MCF 10A (cell line): ENCODE results near the gene NLRP2B. TPM values are rescaled to one million over a fixed set of nuclear protein-coding genes. Genes with fewer than 3 reads are reported as not detected.

ENCODE experiments used
- BruUV-seq: library from RNA; stranded (reverse); fragments of 400-500 nt; replicated peaks from 2 replicates; lab custom pipeline; 2021; lab: Mats Ljungman, UMichigan
- CTCF ChIA-PET: fragments of 300-600 bp; sonication (Branson Sonifier 250); formaldehyde crosslinking; extraction: SDS; loops from one replicate; lab custom pipeline; 2021; ENCODE audit warnings: antibody characterized with exemption, inconsistent platforms; lab: Yijun Ruan, JAX
- POLR2A ChIA-PET: fragments of 300-600, 350-650 bp; sonication (Branson Sonifier 250); formaldehyde crosslinking; extraction: SDS; loops from one replicate; lab custom pipeline; 2020; ENCODE audit warnings: antibody characterized with exemption, inconsistent platforms; lab: Yijun Ruan, JAX
- DNase-seq: peaks from one replicate; pipeline ENCODE4 v3.0.0-alpha.2; 2018; ENCODE audit not compliant: unreplicated experiment
- H3K27ac Mint-ChIP-seq: one replicate; pipeline ENCODE4 v1.8.0; 2022; ENCODE audit warnings: mild to moderate bottlenecking, low read depth, mixed read lengths; ENCODE audit not compliant: unreplicated experiment
- H3K27me3 Mint-ChIP-seq: one replicate; pipeline ENCODE4 v1.8.0; 2022; ENCODE audit warnings: mixed read lengths; ENCODE audit not compliant: insufficient read depth, unreplicated experiment
- H3K36me3 Mint-ChIP-seq: one replicate; pipeline ENCODE4 v1.8.0; 2022; ENCODE audit warnings: mild to moderate bottlenecking, moderate library complexity, mixed read lengths; ENCODE audit not compliant: insufficient read depth, unreplicated experiment
- H3K4me1 Mint-ChIP-seq: one replicate; pipeline ENCODE4 v1.8.0; 2022; ENCODE audit warnings: mixed read lengths; ENCODE audit not compliant: insufficient read depth, unreplicated experiment
- H3K4me3 Mint-ChIP-seq: one replicate; pipeline ENCODE4 v1.8.0; 2022; ENCODE audit warnings: mild to moderate bottlenecking, moderate library complexity, mixed read lengths; ENCODE audit not compliant: unreplicated experiment
- H3K9me3 Mint-ChIP-seq: one replicate; pipeline ENCODE4 v1.8.0; 2022; ENCODE audit warnings: mixed read lengths; ENCODE audit not compliant: unreplicated experiment
- intact Hi-C: fragments of 100-400 bp; cut with micrococcal nuclease; formaldehyde crosslinking; loops from 2 replicates; pipeline ENCODE4 v1.14.1; 2022
- total RNA-seq: library from RNA; stranded (reverse); gene quantifications from 2 replicates; pipeline ENCODE4 v1.2.3, GENCODE V29; 2022
- TF ChIP-seq, protein P1 (sequence below): fragments of 200-600 bp; IDR thresholded peaks from one replicate; pipeline ENCODE4 v1.8.0; 2022; ENCODE audit warnings: antibody characterized with exemption, mild to moderate bottlenecking; ENCODE audit not compliant: unreplicated experiment

NLRP2B gene
- total RNA-seq, 1 experiment from 2014 or later, result not detected

DNA sequence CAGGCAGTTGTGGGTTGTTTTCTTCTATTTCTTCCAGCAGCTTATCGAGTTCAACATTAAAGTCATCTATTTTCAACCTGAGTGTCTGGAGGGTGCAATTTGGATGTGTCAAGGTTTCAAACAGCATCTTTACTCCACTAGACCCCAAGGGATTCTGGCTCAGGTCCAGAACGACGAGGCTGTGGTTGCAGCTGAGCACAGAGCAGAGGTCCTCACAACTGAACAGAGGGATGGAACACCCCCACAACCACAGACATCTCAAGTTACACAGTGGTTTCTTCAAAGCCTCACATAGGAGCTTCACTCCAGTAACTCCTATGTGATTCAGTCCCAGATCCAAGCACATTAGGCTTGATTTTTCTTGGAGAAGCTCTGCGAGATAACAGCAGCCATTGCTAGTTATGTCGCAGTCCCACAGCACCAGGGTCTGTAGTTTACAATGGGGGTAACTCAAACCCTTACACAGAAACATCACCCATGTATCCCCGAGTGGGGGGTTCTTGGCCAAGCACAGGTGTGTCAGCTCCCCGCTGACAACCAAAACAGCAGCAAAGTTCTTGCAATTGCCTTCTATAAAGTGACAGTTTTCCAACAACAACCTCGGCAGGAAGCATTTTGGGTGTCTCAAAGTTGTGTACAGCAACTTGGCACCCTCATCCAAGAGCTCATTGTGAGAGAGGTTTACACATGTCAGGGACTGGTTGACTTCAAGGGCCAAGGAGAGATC is 2.8 kb downstream of the NLRP2B start:
- no TSS peak for BruUV-seq
- Mint-ChIP-seq H3K27me3 (no peaks in the 10 kb centered on the region), H3K4me1 (no peaks in the 10 kb centered on the region), H3K9me3 (peaks cover 7% of the 10 kb centered on the region), H3K4me3 (no peak overlapping the region), H3K36me3 (no peaks in the 10 kb centered on the region), H3K27ac (no peak overlapping the region)
- ChIA-PET POLR2A (interaction anchor here (1.0 kb wide), 1 partner anchor 58 kb away, joined by 3 read pairs; no protein-coding TSS in a partner anchor), CTCF (interaction anchor here (0.6 kb wide), 1 partner anchor 83 kb away, joined by 3 read pairs; no protein-coding TSS in a partner anchor)
- TF ChIP-seq, protein P1, sequence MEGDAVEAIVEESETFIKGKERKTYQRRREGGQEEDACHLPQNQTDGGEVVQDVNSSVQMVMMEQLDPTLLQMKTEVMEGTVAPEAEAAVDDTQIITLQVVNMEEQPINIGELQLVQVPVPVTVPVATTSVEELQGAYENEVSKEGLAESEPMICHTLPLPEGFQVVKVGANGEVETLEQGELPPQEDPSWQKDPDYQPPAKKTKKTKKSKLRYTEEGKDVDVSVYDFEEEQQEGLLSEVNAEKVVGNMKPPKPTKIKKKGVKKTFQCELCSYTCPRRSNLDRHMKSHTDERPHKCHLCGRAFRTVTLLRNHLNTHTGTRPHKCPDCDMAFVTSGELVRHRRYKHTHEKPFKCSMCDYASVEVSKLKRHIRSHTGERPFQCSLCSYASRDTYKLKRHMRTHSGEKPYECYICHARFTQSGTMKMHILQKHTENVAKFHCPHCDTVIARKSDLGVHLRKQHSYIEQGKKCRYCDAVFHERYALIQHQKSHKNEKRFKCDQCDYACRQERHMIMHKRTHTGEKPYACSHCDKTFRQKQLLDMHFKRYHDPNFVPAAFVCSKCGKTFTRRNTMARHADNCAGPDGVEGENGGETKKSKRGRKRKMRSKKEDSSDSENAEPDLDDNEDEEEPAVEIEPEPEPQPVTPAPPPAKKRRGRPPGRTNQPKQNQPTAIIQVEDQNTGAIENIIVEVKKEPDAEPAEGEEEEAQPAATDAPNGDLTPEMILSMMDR, result no peak
- DNase-seq, result no peak
- intact Hi-C loops, result no loop called here

DNA sequence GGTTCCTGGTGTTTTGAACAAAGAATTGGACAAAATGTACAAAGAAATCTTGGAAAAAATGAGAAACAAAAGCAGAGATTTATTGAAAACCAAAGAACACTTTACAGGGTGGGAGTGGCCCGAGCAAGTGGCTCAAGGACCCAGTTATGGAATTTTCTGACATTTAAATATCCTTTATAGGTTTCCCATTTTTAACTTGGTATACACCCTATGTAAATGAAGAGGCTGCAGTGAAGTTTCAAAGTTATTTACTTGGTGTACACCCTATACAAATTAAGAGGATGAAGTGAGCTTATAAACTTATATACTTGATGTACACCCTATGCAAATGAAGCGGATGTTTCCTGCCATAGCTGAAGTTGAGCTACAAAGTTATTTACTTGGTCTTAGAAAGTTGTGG is 4.7 kb downstream of the NLRP2B start:
- no peaks in the 10 kb centered on the region for H3K4me1 Mint-ChIP-seq
- DNase-seq, result no peak
- no peaks in the 10 kb centered on the region for H3K27me3 Mint-ChIP-seq
- POLR2A ChIA-PET, result no interaction called here
- no peak overlapping the region for H3K4me3 Mint-ChIP-seq
- H3K36me3 Mint-ChIP-seq, result no peaks in the 10 kb centered on the region
- CTCF ChIA-PET, result no interaction called here
- no peak overlapping the region for H3K27ac Mint-ChIP-seq
- TF ChIP-seq, protein P1, result no peak
- BruUV-seq, result no TSS peak
- peaks cover 7% of the 10 kb centered on the region for H3K9me3 Mint-ChIP-seq
- intact Hi-C loops, result no loop called here

DNA sequence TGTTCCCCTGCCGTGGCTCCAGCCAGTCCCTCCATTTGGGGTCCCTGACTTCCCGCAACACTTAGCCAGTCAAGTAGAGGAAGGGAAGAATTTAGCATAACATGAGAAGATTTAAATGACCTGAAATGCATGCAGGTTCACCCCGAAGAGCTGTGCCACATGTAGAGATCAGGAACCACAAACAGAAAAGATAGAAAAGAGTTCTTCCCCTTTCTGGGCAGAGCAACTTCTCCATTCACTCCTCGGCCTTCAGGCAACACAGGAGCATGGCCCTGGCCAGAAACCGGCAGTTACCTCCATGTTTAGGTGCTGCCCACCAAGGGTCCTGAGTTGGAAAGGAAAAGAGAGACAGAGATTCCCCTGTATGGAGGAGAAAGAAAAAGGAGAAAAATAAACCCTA is 5.2 kb downstream of the NLRP2B start:
- no peak overlapping the region for H3K4me3 Mint-ChIP-seq
- DNase-seq, result no peak
- intact Hi-C loops, result no loop called here
- BruUV-seq, result no TSS peak
- CTCF ChIA-PET, result no interaction called here
- no peaks in the 10 kb centered on the region for H3K27me3 Mint-ChIP-seq
- TF ChIP-seq, protein P1, result no peak
- H3K9me3 Mint-ChIP-seq, result peaks cover 7% of the 10 kb centered on the region
- no peaks in the 10 kb centered on the region for H3K4me1 Mint-ChIP-seq
- POLR2A ChIA-PET, result no interaction called here
- no peak overlapping the region for H3K27ac Mint-ChIP-seq
- H3K36me3 Mint-ChIP-seq, result no peaks in the 10 kb centered on the region

GRCh38 chrX:57669961-57670360 is 10.1 kb downstream of the NLRP2B start:
- TF ChIP-seq, protein P1, result no peak
- intact Hi-C loops, result no loop called here
- no peaks in the 10 kb centered on the region for H3K4me1 Mint-ChIP-seq

More at GRCh38 chrX:57669961-57670360, 10.1 kb downstream of the NLRP2B start:
- H3K27me3 Mint-ChIP-seq, result no peaks in the 10 kb centered on the region
- DNase-seq, result no peak
- H3K4me3 Mint-ChIP-seq, result no peak overlapping the region
- CTCF ChIA-PET, result no interaction called here
- no TSS peak for BruUV-seq
- POLR2A ChIA-PET, result no interaction called here
- no peaks in the 10 kb centered on the region for H3K36me3 Mint-ChIP-seq
- H3K27ac Mint-ChIP-seq, result no peak overlapping the region
- H3K9me3 Mint-ChIP-seq, result peaks cover 5% of the 10 kb centered on the region
